Endodermal cell (in vitro differentiated cells): Measurements from ENCODE around the gene KCNT1. TPM values are rescaled to one million over a fixed set of nuclear protein-coding genes. Genes with fewer than 3 reads are reported as not detected.
A peak's percentile ranks its signal among the peaks of the same experiment; 100 is the strongest.

Source experiments
- DNase-seq: peaks from one replicate; pipeline ENCODE4 v3.0.0-alpha.2; 2017
- H3K27ac ChIP-seq: 2 replicates; pipeline ENCODE4 v1.5.1; 2013; ENCODE audit warnings: mild to moderate bottlenecking, low read depth, low read length, moderate library complexity
- H3K27me3 ChIP-seq: 2 replicates; pipeline ENCODE4 v1.6.1; 2013; ENCODE audit warnings: mild to moderate bottlenecking, low read length, moderate library complexity; ENCODE audit not compliant: insufficient read depth, control insufficient read depth, poor library complexity, severe bottlenecking
- H3K36me3 ChIP-seq: 2 replicates; pipeline ENCODE4 v1.7.0; 2013; ENCODE audit warnings: mild to moderate bottlenecking, low read length, moderate library complexity; ENCODE audit not compliant: control insufficient read depth, insufficient read depth
- H3K4me1 ChIP-seq: one replicate; pipeline ENCODE4 v1.7.0; 2013; ENCODE audit warnings: low read length; ENCODE audit not compliant: control insufficient read depth, insufficient read depth
- H3K4me3 ChIP-seq: 2 replicates; pipeline ENCODE4 v1.5.1; 2013; ENCODE audit warnings: mild to moderate bottlenecking, low read length, moderate library complexity
- H3K9ac ChIP-seq: 2 replicates; pipeline ENCODE4 v1.6.1; 2013; ENCODE audit warnings: mild to moderate bottlenecking, low read length, moderate library complexity; ENCODE audit not compliant: poor library complexity, severe bottlenecking; ENCODE audit errors: extremely low read depth
- H3K9me3 ChIP-seq: 2 replicates; pipeline ENCODE4 v1.6.1; 2013; ENCODE audit warnings: mild to moderate bottlenecking, low read length, moderate library complexity; ENCODE audit not compliant: control insufficient read depth
- H3K27ac Mint-ChIP-seq: 2 replicates; pipeline ENCODE4 v1.8.0; 2020; ENCODE audit warnings: mixed read lengths
- H3K27me3 Mint-ChIP-seq: 2 replicates; pipeline ENCODE4 v1.8.0; 2021; ENCODE audit warnings: mild to moderate bottlenecking, mixed read lengths; ENCODE audit not compliant: insufficient read depth
- H3K36me3 Mint-ChIP-seq: 2 replicates; pipeline ENCODE4 v1.8.0; 2020; ENCODE audit warnings: low read depth, mixed read lengths
- H3K4me1 Mint-ChIP-seq: 2 replicates; pipeline ENCODE4 v1.8.0; 2020; ENCODE audit warnings: mixed read lengths
- H3K4me3 Mint-ChIP-seq: 2 replicates; pipeline ENCODE4 v1.8.0; 2020; ENCODE audit warnings: mild to moderate bottlenecking, moderate library complexity, mixed read lengths
- H3K9me3 Mint-ChIP-seq: 2 replicates; pipeline ENCODE4 v1.8.0; 2020; ENCODE audit warnings: mild to moderate bottlenecking, mixed read lengths
- WGBS, 2 experiments: methylation state at CpG; one replicate each; pipeline versions ENCODE4 v1.1.5 to v1.1.7; 2013; ENCODE audit warnings: missing lambda C conversion rate in 2 of 2, mixed read lengths in 1 of 2; ENCODE audit not compliant: insufficient coverage in 1 of 2, insufficient read length in 1 of 2; 5-methylcytosine and 5-hydroxymethylcytosine counted together
- total RNA-seq, 2 donors: library from RNA; stranded (reverse); fragmentation: NEBNext Ultra II Directional in 1 of 2; extraction: Animal tissue kit (Norgen Biotek cat#: 25700) in 1 of 2; gene quantifications; 2 replicates in 1 of 2; 3 replicates in 1 of 2; pipeline ENCODE4 v1.2.1, GENCODE V29; 2021
- TF ChIP-seq, protein P1 (sequence below): fragments of 200-600 bp; sonication (generic); conservative IDR thresholded peaks from 2 replicates; pipeline ENCODE4 v1.5.0; 2021; ENCODE audit warnings: antibody characterized with exemption, mild to moderate bottlenecking

Gene KCNT1
- total RNA-seq, 2 donors from 2014 or later, result 0.15 TPM; not detected in 1

DNA sequence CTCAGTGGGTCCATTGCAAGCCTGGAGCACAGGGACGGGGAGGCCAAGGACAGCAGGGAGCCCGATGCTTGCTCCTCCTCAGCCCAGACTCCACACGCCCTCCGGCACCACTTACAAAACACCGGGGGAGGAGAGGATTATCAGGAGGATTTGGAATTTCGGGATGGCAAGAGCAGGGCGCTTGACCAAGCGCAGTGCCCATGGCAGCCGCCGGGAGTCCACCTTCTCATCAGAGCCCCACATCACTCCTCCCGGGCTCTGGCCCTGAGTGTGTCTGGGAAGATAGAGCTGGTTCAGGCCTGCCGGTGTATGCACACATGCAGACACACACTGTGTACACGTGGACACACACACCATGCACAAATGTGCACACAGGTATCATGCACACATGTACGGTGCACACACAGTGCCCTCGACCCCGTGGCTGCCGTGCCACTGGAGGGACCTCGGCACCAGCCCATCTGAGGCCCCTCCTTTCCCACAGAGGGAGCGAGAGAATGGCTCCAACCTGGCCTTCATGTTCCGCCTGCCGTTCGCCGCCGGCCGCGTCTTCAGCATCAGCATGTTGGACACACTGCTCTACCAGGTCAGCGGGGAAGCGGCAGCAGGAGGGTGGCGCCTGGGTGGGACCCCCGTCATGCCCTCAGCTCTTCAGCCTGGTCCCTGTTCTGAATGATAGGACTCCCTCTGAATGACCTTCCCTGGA lies 81.7 kb downstream of the KCNT1 start:
- H3K27ac ChIP-seq, result no peak overlapping the region
- 88 to 92% methylated on average over 22 to 30 of the region's 30 CpGs for WGBS, 2 experiments
- peak; percentile 66 for DNase-seq
- Mint-ChIP-seq H3K4me3 (no peak overlapping the region), H3K36me3 (no peaks in the 10 kb centered on the region), H3K4me1 (no peaks in the 10 kb centered on the region), H3K27me3 (no peaks in the 10 kb centered on the region), H3K27ac (no peak overlapping the region), H3K9me3 (no peaks in the 10 kb centered on the region)
- no peak overlapping the region for H3K4me3 ChIP-seq
- H3K9me3 ChIP-seq, result no peaks in the 10 kb centered on the region
- no peaks in the 10 kb centered on the region for H3K4me1 ChIP-seq
- H3K36me3 ChIP-seq, result no peaks in the 10 kb centered on the region
- TF ChIP-seq, protein P1, sequence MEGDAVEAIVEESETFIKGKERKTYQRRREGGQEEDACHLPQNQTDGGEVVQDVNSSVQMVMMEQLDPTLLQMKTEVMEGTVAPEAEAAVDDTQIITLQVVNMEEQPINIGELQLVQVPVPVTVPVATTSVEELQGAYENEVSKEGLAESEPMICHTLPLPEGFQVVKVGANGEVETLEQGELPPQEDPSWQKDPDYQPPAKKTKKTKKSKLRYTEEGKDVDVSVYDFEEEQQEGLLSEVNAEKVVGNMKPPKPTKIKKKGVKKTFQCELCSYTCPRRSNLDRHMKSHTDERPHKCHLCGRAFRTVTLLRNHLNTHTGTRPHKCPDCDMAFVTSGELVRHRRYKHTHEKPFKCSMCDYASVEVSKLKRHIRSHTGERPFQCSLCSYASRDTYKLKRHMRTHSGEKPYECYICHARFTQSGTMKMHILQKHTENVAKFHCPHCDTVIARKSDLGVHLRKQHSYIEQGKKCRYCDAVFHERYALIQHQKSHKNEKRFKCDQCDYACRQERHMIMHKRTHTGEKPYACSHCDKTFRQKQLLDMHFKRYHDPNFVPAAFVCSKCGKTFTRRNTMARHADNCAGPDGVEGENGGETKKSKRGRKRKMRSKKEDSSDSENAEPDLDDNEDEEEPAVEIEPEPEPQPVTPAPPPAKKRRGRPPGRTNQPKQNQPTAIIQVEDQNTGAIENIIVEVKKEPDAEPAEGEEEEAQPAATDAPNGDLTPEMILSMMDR, result no peak
- H3K9ac ChIP-seq, result no peak overlapping the region
- H3K27me3 ChIP-seq, result no peaks in the 10 kb centered on the region

GRCh38 chr9:135785013-135785575 lies 83.1 kb downstream of the KCNT1 start:
- Mint-ChIP-seq H3K36me3 (no peaks in the 10 kb centered on the region), H3K27ac (no peak overlapping the region), H3K4me3 (no peak overlapping the region), H3K4me1 (no peaks in the 10 kb centered on the region), H3K9me3 (no peaks in the 10 kb centered on the region), H3K27me3 (no peaks in the 10 kb centered on the region)
- H3K9ac ChIP-seq, result no peak overlapping the region
- H3K27ac ChIP-seq, result no peak overlapping the region
- TF ChIP-seq, protein P1, result no peak
- H3K4me3 ChIP-seq, result no peak overlapping the region
- no peaks in the 10 kb centered on the region for H3K27me3 ChIP-seq
- DNase-seq, result no peak
- H3K4me1 ChIP-seq, result no peaks in the 10 kb centered on the region
- no peaks in the 10 kb centered on the region for H3K36me3 ChIP-seq
- WGBS, 2 experiments, result 95 to 97% methylated on average over 9 to 22 of the region's 22 CpGs
- H3K9me3 ChIP-seq, result no peaks in the 10 kb centered on the region

GRCh38 chr9:135786146-135786690 lies 84.2 kb downstream of the KCNT1 start:
- DNase-seq, result no peak
- no peaks in the 10 kb centered on the region for H3K4me1 Mint-ChIP-seq
- no peak overlapping the region for H3K27ac Mint-ChIP-seq
- no peaks in the 10 kb centered on the region for H3K9me3 ChIP-seq
- H3K27me3 ChIP-seq, result no peaks in the 10 kb centered on the region
- no peaks in the 10 kb centered on the region for H3K9me3 Mint-ChIP-seq
- TF ChIP-seq, protein P1, result no peak
- WGBS, 2 experiments, result 94 to 96% methylated on average over 20 to 44 of the region's 44 CpGs
- H3K36me3 ChIP-seq, result no peaks in the 10 kb centered on the region
- no peak overlapping the region for H3K27ac ChIP-seq
- H3K4me3 ChIP-seq, result no peak overlapping the region
- H3K9ac ChIP-seq, result no peak overlapping the region
- no peaks in the 10 kb centered on the region for H3K36me3 Mint-ChIP-seq
- no peak overlapping the region for H3K4me3 Mint-ChIP-seq
- H3K27me3 Mint-ChIP-seq, result no peaks in the 10 kb centered on the region
- no peaks in the 10 kb centered on the region for H3K4me1 ChIP-seq
